Measurements from ENCODE around the gene RNASEH2C.
"Not testable (repeated sequence)": the region's sequence is repeated elsewhere in the genome, so short reads cannot be mapped to it uniquely, and the experiment has no call there.

RNASEH2C gene

DNA sequence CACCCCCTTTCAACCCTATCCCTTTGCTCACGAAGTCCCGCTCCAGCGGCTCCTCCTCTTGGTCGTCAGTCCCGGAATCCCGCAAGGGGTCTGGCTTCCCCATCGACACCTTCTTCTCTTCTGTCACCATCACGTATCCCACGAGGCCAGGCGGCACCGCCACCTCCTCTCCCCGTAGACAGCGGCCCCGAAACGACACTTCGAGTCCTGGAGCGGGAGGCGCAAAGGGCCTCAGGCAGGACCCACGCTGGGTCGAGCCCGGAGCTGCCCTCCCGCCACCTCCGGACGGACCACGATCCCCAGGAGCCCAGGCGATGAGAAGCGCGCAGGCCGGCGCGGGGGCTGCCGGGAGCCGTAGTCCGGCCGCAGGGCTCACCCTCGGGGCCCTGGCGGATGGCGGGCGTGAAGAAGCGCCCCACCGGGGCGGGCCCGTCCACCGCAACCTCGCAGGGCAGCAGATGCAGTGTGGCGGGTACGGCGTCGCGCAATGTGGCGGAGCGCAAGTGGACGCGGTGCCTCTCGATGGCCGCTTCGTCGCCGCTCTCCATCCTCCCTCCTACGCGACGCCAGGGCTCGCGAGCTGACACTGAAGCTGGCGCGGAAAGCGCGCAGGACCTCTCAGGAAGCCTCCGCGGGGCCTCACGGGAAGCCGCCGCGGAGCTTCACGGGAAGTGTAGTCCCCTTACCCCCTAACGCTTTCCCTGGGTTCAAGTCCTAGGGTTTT is at the start of gene RNASEH2C:
TSS of gene RNASEH2C (minus strand) at position 588 of the 724 bp plus-strand sequence. CDS start at position 548, 40 bp downstream.
- DNase-seq: peak; percentile 67

DNA sequence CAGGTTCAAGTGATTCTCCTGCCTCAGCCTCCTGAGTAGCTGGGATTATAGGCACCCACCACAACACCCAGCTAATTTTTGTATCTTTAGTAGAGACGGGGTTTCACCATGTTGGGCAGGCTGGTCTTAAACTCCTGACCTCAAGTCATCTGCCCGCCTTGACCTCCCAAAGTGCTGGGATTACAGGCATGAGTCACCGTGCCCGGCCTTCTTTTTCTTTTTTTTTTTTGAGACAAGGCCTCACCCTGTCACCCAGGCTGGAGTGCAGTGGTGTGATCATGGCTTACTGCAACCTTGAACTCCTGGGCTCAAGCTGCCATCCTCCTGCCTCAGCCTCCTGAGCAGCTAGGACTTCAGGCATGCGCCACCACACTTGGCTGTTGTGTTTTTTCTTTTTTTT is 47.2 kb upstream of the RNASEH2C start:
- not testable (repeated sequence) for DNase-seq

DNA sequence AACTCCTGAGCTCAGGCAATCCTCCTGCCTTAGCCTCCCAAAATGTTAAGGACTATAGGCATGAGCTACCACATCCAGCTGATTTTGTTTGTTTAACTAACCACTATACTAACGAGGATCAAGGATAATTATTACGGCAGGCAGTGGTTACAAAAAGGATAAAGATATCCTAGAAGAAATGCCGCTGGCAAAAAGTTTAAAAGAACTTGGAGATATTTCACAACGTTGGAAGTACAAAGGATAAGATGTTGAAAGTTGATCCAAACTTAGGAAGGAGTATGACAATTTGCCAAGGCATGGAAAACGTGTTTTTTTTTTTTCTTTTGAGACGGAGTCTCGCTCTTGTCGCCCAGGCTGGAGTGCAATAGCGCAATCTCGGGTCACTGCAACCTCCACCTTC is 46.8 kb upstream of the RNASEH2C start:
- DNase-seq: no peak

GRCh38 chr11:65766535-65766934 is 45.9 kb upstream of the RNASEH2C start:
- no peak for DNase-seq

GRCh38 chr11:65764434-65764833 is 43.8 kb upstream of the RNASEH2C start:
- no peak for DNase-seq

- not testable (repeated sequence) for DNase-seq
Observed at GRCh38 chr11:65762816-65763215, 42.2 kb upstream of the RNASEH2C start.

- DNase-seq: not testable (repeated sequence)
Observed at GRCh38 chr11:65762169-65762568, 41.6 kb upstream of the RNASEH2C start.

- peak; percentile 4 for DNase-seq
Observed at GRCh38 chr11:65745049-65745448, 24.5 kb upstream of the RNASEH2C start.

GRCh38 chr11:65744699-65745042 is 24.1 kb upstream of the RNASEH2C start:
- DNase-seq: no peak

DNA sequence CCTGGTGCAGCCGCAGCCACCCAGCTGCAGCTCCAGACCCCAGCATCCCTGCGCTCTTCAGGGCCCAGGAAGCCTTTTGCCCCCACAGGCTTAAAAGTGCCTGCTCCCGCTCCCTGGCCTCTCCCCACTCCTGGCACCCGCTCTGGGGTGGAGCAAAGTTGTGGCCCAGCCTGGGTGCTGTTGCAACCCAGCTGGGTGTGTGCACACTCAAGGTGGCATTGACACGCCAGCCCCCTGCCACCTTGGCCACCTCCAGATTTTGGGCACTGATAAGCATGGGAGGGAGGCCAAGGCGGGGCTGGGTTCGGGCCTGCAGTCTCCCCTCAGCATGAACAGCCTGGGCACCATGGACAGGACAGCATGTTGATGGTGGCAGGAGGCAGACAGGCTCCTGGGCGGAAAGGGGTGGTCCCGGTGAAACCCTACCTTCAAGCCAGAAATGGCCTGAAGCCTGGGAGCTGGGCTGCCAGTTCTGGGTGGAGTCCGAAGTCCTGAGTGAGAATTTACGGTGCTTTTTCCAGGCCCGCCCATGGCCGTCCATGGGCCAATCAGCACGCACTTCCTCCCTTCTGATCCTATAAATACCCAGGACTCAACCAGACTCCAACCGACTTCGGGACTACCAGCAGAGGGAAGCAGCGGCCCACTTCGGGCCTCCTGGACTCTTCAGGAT is 23.6 kb upstream of the RNASEH2C start:
- DNase-seq: peak; percentile 38

DNA sequence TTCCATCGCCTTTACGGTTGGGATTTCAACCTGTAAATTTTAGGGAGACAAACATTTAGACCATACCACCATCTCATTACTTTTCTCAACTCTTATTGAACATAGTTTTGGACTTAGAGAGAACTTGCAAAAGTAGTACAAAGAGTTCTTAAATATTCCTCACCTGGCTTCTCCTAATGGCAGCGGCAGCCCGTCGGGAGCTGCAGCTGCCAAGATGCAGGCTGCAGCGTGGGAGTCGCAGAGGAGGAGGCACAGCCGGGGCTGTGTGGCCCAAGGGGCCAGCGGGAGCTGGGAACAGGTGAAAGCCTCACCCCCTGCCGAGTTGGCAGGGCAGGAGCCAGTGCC is 23.1 kb upstream of the RNASEH2C start:
- DNase-seq: no peak

GRCh38 chr11:65742353-65742752 is 21.8 kb upstream of the RNASEH2C start:
- DNase-seq: no peak

GRCh38 chr11:65741185-65741584 is 20.6 kb upstream of the RNASEH2C start:
- DNase-seq: no peak

GRCh38 chr11:65739022-65739421 is 18.4 kb upstream of the RNASEH2C start:
- DNase-seq: no peak

DNA sequence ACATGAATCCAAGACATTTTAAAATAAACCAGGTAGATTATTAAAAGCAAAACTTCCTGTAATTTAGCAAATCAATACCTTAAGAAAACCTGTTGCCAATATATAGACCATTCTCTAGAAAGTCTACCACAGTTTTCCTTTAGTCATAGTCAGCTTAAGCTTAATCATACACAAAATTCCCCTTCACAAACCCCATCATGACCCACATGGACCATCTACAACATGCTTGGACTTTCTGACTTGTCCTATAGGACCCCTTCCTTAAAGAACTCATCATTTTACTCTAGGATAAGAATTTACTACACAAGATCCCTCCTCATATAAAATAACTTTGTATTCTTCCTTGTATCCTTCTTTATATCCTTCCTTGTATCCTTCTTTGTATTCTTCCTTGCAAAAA is 16.2 kb upstream of the RNASEH2C start:
- DNase-seq: no peak

- DNase-seq: not testable (repeated sequence)
Observed at GRCh38 chr11:65735111-65735510, 14.5 kb upstream of the RNASEH2C start.

- no peak for DNase-seq
Observed at GRCh38 chr11:65730461-65730860, 9.9 kb upstream of the RNASEH2C start.

GRCh38 chr11:65727865-65728264 is 7.3 kb upstream of the RNASEH2C start:
- DNase-seq: no peak

DNA sequence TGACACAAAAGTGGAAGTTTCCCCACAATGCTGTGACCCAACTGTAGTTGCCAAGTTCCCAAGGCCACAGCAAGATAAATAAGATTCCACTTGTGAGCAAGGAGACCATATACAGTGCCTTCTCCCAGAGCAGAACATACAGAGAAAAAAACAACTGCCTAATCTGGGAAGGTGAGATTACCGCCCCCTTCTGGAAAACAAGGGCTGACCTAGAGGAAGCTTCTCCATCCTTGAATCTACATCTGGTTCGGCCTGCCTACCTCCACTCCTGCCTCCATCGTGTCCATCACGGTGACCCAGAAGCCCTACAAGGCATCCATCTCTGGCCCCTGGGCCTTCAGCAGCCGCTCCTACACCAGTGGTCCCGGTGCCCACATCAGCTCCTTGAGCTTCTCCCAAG is 6.1 kb upstream of the RNASEH2C start:
- DNase-seq: no peak

DNA sequence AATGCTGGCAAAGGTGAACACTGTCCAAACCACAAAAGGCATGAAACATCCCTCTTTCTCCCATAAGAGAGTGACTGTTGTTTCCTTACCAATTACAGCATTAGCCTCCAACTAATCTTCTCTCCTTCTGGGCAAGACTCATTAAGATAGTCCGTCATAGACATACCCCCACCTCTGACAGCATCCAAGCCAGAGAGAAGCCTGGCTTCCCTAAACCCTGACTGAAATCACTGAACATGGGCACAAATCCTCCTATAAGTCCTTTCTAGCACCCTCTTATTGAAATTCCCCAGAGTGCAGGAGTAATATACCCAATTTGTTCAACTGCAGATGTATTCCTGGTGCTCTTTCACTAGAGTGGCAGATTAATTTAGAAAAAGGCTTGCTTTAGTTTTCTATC is 1.7 kb upstream of the RNASEH2C start:
- DNase-seq: no peak

- DNase-seq: no peak
Observed at GRCh38 chr11:65719871-65720210, 757 bp downstream of the RNASEH2C start.

DNA sequence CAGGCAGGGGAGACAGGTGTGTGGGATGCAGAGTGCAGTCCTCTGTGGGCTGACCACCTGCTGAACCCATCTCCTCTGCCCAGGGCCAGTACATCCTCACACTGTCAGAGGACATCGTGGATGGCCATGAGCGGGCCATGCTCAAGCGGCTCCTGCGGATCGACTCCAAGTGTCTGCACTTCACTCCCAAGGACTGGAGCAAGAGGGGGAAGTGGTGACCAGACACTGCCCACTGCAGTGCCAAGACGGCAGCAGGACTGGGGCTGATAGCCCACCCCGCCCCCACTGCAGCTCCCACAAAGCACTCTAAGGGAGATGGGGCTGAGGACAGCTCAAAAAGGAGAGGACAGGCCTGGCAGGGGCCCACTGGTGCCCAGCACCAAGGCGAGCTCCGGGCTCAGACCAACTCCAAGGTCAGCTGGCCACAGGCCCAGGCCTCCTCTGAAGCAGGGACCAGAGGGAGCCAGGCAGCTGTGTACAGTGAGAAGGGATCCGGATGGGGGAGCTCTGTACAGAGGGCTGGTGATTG is 1.6 kb downstream of the RNASEH2C start:
- DNase-seq: no peak

DNA sequence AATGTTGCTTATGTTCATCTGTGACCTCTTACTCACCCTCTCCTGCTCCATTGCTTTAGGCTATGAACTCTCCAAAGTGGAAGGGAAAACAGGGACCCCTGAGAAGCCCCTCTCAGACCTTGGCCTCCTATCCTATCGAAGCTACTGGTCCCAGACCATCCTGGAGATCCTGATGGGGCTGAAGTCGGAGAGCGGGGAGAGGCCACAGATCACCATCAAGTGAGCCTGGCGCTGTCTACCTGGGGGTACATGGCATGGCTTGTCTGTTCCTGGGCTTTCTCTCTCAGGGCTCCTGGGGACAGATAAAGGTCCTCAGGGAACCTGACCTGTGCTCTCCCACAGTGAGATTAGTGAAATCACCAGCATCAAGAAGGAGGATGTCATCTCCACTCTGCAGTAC is 2.1 kb downstream of the RNASEH2C start:
- DNase-seq: no peak

- DNase-seq: no peak
Observed at GRCh38 chr11:65717906-65718305, 2.7 kb downstream of the RNASEH2C start.

Data from NCI-H510A treated with DMSO at 0.1 percent for 48 hours (cell line).